DMS 273 treated with DMSO at 0.1 percent for 48 hours (cell line): Measurements from ENCODE around the gene OR8B3.

Experiments used
- DNase-seq: peaks from one replicate; lab custom pipeline; 2025; lab: John Stamatoyannopoulos, UW

The OR8B3 gene

DNA sequence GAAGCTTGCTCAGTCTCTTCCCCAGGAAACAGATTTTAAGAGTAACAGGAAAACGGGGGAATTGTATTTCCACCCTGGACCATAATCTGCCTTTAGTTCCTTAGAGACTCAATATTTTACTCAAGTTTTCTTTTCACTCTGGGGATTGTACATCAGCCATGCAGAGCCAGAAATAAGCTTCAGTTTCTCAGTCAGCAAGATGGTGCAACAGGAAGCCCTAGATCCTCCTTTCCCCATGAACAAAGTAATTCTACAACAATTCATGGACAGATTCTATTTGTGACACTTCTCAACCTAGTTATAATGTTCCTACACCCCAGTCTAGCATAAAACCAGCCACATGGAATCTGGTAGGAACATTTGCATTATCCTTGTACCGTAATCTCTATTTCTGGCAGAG is 39.3 kb downstream of the OR8B3 start:
- no peak for DNase-seq

DNA sequence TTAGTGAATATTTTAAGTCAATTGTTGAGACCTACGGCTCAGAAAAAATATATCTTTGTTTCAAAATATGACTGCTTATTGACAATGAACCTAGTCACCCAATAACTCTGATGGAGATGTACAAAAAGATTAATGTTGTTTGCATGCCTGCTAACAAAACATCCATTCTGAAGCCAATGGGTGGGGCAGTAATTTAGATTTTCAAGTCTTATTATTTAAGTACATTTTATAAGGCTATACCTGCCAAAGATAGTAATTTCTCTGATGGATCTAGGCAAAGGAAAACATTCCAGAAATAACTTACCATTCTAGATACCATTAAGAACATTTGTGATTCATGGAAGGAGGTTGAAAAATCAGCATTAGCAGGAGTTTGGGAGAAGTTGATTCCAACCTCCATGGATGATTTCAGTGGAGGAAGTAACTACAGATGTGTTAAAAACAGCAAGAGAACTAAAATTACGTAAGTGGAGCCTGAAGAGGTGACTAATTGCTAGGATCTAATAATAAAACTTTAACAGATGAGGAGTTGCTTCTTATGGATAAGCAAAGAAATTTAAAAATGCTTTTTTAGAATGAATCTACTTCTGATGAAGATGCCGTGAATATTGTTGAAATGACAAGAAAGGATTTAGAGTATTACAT is 52.4 kb downstream of the OR8B3 start:
- no peak for DNase-seq
